HK-2 (cell line): Measurements from ENCODE around the gene BICRA.
A peak's percentile ranks its signal among the peaks of the same experiment; 100 is the strongest.
"Not testable (repeated sequence)": the region's sequence is repeated elsewhere in the genome, so short reads cannot be mapped to it uniquely, and the experiment has no call there.

Source experiments
- DNase-seq: peaks from one replicate; pipeline ENCODE4 v3.0.0-alpha.2; 2018; ENCODE audit not compliant: unreplicated experiment

The BICRA gene

DNA sequence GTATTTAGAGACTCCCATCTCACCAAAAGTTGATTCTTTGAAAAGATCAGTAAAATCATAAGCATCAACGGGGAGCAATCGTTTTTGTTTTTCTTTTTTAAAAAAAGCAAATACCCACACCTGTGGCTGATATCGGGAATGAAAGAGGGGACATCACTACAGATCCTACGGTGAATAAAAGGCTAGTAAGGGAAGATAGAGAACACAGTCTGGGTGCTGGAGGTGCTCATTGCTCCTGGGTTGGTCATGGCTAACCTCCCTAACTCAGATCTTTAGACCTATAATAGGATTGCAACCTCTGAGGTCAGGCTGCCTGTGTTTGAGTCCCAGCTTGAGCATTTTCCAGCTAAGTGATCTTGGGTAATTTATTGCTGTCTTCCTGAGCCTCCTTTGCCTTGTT lies 105.4 kb downstream of the BICRA start:
- DNase-seq, result no peak

- DNase-seq, result not testable (repeated sequence)
Observed at GRCh38 chr19:47714855-47715254, 105.9 kb downstream of the BICRA start.

- no peak for DNase-seq
Observed at GRCh38 chr19:47716270-47716937, 107.5 kb downstream of the BICRA start.

DNA sequence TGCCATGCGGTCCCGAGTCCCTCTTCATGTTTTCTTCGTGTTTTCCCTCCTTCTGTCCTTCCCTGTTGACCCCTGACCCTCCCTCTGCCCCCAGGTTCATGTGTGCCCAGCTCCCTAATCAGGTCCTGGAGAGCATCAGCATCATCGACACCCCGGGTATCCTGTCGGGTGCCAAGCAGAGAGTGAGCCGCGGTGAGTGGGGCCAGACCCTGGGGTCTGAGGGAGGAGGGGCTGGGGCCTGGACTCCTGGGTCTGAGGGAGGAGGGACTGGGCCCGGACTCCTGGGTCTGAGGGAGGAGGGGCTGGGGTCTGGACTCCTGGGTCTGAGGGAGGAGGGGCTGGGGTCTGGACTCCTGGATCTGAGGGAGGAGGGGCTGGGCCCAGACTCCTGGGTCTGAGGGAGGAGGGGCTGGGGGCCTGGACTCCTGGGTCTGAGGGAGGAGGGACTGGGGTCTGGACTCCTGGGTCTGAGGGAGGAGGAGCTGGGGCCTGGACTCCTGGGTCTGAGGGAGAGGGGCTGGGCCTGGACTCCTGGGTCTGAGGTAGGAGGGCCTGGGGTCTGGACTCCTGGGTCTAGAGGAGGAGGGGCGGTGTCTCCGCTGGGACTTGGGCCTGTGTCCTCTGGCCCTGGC lies 109.6 kb downstream of the BICRA start:
- not testable (repeated sequence) for DNase-seq

- peak; percentile 96 for DNase-seq
Observed at GRCh38 chr19:47719047-47719859, 110.3 kb downstream of the BICRA start.

DNA sequence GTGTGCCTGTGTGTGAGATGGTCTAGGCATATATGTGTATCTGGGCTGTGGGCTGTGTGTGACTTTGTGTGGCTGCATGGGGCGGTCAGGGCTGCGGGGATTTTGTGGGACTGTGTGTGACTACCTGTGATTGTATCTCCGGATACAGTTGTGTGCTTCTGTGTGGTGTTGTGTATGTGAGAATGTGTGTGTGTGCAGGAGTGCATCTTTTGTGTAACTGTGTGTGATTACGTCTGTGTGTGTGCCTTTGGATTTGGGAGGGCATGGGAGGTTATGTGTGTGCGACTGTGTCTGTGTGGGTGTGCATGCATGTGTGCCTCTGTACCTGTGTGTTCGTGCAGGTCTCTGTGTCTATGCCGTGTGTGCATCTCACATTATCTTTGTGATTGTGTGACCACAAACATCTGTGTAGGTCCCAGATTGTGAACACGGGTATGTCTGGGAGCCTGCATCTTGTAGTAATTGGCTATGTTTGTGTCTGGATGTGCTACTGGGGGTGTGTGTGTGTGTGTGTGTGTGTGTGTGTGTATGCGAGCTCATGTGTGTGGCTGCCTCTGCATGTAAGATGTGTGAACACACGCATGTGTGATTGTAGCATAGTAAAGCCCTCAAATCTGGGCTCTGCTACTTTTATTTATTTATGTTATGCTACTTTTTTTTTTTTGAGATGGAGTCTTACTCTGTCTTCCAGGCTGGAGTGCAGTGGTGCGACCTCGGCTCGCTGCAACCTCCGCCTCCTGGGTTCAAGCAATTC lies 111.9 kb downstream of the BICRA start:
- DNase-seq, result no peak

GRCh38 chr19:47723581-47723940 lies 114.6 kb downstream of the BICRA start:
- peak; percentile 61 for DNase-seq

DNA sequence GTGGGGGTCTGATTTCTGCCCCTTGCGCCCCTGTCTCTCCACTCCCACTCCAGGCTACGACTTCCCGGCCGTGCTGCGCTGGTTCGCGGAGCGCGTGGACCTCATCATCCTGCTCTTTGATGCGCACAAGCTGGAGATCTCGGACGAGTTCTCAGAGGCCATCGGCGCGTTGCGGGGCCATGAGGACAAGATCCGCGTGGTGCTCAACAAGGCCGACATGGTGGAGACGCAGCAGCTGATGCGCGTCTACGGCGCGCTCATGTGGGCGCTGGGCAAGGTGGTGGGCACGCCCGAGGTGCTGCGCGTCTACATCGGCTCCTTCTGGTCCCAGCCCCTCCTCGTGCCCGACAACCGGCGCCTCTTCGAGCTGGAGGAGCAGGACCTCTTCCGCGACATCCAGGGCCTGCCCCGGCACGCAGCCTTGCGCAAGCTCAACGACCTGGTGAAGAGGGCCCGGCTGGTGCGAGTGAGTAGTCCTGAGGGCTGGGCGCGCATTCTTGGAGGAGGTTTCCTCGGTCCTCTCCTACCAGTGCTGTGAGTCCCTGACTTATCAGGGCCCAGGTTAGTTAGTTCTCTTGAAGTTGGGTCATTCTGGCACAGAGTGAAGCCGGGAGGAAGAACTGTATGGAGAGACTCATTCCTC lies 116.9 kb downstream of the BICRA start:
- no peak for DNase-seq

DNA sequence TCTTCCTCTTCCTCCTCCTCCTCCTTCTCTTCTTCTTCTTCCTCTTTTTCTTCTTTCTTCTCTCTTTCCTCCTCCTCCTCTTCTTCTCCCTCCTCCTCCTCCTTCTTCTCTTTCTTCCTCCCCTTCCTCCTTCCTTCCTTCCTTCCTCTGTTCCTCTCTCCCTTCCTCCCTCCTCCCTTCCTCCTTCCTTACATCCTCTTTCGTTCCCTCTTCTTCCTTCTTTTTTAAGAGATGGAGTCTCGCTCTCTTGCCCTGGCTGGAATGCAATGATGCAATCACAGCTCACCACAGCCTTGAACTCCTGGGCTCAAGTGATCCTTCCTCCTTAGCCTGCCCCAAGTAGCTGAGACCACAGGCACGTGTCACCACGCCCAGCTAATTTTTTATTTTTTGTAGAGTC lies 117.5 kb downstream of the BICRA start:
- peak; percentile 51 for DNase-seq

DNA sequence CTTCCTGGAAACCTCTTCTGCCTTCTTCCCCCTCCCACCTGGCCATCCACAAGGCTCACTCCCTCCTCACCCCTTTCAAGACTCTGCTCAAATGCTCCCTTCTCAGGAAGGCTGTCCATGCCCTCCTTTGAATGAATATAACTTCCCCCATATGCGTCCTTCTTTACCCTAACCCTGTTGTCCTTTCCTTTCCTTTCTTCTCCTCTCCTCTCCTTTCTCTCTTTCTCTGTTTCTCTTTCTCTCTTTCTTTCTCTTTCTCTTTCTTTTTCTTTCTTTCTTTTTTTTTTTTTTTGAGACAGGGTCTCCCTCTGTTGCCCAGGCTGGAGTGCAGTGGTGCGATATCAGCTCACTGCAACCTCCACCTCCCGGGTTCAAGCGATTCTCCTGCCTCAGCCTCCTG lies 119.4 kb downstream of the BICRA start:
- DNase-seq, result not testable (repeated sequence)

DNA sequence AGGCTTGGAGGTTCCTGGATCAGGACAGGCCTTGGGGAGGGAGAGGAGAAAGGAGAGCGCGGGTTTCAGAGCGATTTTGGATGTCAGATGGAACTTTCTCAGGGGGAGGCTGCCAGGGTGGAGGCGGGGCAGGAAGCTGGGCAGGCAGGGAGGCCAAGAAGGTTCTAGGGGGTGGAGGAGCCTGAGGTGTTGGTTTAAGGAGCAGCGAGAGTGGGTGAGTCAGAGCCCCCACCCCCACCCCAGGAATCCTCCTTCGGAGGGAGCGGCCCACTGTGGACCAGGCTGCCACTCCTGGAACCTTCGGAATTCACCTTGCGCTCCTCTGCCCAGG lies 120.5 kb downstream of the BICRA start:
- peak; percentile 90 for DNase-seq

DNA sequence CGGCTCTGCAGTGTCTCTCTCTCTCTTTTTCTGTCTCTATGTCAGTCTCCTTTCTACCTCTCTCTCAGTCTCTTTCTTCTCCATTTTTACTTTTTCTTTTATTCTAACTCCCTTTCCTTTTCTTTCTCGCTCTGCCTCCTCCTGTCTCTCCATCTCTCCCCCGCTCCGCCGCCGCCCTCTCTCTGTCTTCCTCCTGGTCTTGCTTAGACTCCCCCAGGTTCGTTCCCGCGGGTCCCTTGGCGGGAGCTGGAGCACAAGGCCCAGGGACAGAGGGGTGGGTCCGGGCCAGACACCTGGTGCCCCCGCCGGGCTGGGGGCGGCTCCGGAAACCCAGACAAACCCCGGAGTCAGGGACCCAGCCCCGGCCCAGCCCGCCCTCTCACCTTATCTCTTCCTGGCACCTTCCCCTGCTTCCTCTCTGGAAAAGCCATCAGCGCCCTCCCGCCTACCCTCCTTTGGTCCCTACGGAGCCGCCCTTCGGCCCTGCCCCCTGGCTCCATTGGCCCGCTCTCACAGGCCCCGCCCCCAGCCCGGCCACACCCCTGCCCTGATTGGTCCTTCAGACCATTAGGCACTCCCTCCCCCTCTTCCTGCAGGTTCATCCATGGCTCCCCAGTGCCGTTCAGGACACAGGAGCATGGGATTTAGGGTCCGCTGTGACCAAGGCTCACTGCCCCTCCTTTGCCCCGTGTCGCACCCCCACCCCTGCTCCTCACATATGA lies 121.0 kb downstream of the BICRA start:
- no peak for DNase-seq

DNA sequence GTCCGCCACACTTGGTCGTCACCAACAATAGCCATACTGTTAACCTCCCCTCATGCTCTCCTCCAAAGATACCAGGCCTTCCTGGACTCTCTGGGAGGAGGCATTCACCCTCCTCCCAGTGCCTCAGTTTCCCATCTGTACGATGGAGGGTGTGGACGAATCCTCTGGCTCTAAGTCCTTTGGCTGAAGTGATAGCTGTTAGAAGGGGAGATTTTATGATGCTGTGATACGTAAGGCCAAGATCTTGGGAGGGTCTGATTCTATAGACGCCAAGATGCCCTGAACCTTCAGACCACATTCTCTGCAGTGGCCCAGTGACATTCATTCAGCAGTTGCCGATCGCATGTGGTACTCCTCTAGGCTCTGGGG lies 121.6 kb downstream of the BICRA start:
- DNase-seq, result no peak

- no peak for DNase-seq
Observed at GRCh38 chr19:47730910-47731309, 122.0 kb downstream of the BICRA start.

DNA sequence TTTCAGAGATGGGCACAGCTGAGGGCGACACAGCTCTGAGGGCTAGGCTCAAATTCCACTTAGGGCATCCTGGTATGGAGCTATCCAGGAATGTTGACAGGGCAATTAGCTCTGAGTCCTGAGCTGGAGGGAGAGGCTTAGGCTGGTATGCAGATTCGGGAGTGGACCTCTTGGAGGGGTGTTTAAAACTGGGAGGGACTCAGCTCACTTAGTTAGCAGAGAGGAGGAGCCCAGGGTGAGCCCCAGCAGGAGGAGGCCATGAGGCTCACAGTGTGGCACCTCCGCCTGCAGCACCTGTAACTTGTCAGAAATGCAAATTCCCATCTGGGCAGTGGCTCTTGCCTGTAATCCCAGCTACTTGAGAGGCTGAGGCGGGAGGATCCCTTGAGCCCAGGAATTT lies 126.2 kb downstream of the BICRA start:
- DNase-seq, result no peak

GRCh38 chr19:47740866-47741519 lies 132.1 kb downstream of the BICRA start:
- DNase-seq, result no peak

DNA sequence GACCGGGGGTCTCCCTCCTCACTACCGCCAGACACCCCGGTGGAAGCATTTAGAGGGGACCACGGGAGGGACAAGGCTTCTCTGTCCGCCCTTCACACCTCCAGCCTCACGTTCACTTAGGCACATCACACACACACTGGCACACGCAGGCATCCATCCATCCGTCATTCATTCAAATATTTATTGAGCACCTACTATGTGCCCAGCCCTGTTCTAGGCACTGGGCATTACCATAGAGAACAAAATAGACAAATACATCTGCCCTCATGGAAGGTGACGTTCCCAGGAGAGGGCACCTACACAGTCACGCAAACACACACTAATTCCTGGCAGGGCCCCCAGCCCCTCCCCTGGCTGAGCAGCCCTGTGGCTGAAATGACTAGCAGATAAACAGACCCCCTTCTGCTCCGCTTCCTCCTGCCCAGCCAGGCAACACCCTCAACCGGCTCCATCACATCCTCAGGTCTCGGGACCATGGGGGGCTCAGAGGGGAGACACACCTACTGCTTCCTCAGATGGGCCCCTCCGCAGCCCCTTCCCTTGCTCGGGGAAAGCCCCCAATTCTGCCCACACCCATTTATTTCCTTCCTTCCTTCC lies 132.7 kb downstream of the BICRA start:
- DNase-seq, result no peak

DNA sequence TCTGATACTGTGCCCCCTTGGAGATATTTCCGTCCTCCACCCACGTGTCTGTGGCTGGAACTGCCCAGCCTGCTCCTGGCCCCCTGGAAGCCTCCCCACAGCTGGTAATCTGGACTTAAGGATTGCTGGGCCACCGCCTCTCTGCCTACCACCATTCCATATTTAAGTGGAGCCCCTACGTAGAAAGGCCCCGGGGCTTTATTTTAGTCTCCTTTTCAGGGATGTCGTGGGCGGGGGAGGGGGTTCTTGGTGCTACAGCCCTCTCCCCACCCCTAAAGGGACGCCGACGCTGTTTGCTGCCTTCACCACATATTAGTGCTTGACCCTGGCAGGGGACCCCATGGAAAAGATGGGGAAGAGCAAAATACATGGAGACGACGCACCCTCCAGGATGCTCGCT lies 133.7 kb downstream of the BICRA start:
- DNase-seq, result no peak

- DNase-seq, result peak; percentile 97
Observed at GRCh38 chr19:47745010-47745901, 136.3 kb downstream of the BICRA start, which contains the start of gene NOP53. TSS of gene NOP53 (plus strand) at chr19:47745546. CDS start at chr19:47745560, 14 bp downstream.
